H1 (cell line): ENCODE measurements around the gene GLYATL3. TPM values are rescaled to one million over a fixed set of nuclear protein-coding genes. Genes with fewer than 3 reads are reported as not detected.

Experiments used
- CTCF ChIA-PET: fragments of 300-600 bp; sonication (Branson Sonifier 250); formaldehyde crosslinking; loops from one replicate; lab custom pipeline; 2021; ENCODE audit not compliant: partially characterized antibody; lab: Charles Lee
- POLR2A ChIA-PET: fragments of 300-600 bp; sonication (Branson Sonifier 250); formaldehyde crosslinking; loops from one replicate; lab custom pipeline; 2021; ENCODE audit warnings: inconsistent platforms; ENCODE audit not compliant: partially characterized antibody; lab: Charles Lee
- DNase-seq, 2 experiments: peaks; one replicate each; pipeline versions ENCODE4 v3.0.0 to v3.0.0-alpha.2; 2010 to 2022; ENCODE audit warnings: low spot score in 2 of 2, low read depth in 1 of 2, mixed read lengths in 1 of 2
- FAIRE-seq: peaks from 2 replicates; lab custom pipeline; 2011; peaks lifted over from hg19 to GRCh38; lab: Jason Lieb, UNC
- H2AFZ ChIP-seq: 2 replicates; pipeline ENCODE4 v1.8.1; 2012; ENCODE audit warnings: low read length, inconsistent platforms
- H2AK5ac ChIP-seq: 2 replicates; pipeline ENCODE4 v1.6.1; 2013; ENCODE audit warnings: low read depth, low read length
- H2BK120ac ChIP-seq: replicated peaks from 2 replicates; pipeline ENCODE3; 2013; ENCODE audit warnings: low read depth, low read length, inconsistent platforms
- H2BK12ac ChIP-seq: 2 replicates; pipeline ENCODE4 v1.6.1; 2013; ENCODE audit warnings: low read depth, low read length
- H2BK15ac ChIP-seq: 2 replicates; pipeline ENCODE4 v1.6.1; 2013; ENCODE audit warnings: low read length
- H2BK20ac ChIP-seq: 2 replicates; pipeline ENCODE4 v1.6.1; 2013; ENCODE audit warnings: low read length
- H2BK5ac ChIP-seq: 2 replicates; pipeline ENCODE4 v1.6.1; 2013; ENCODE audit warnings: low read depth, low read length
- H3K14ac ChIP-seq: 2 replicates; pipeline ENCODE4 v1.6.1; 2013; ENCODE audit warnings: inconsistent platforms; ENCODE audit not compliant: insufficient read length
- H3K18ac ChIP-seq: 2 replicates; pipeline ENCODE4 v1.6.1; 2013; ENCODE audit warnings: low read length; ENCODE audit errors: extremely low read depth
- H3K23ac ChIP-seq: 2 replicates; pipeline ENCODE4 v1.6.1; 2013; ENCODE audit warnings: inconsistent platforms; ENCODE audit not compliant: insufficient read length
- H3K23me2 ChIP-seq: 2 replicates; pipeline ENCODE4 v1.6.1; 2013; ENCODE audit warnings: low read depth, low read length
- H3K27ac ChIP-seq: 2 replicates; pipeline ENCODE4 v1.6.1; 2011; ENCODE audit warnings: low read depth, low read length, inconsistent platforms
- H3K27me3 ChIP-seq, 4 experiments: replicated peaks in 1 of 4; 1 replicate in 1 of 4; 2 replicates in 3 of 4; pipeline versions ENCODE4 v1.6.1 to v1.8.1; 2011 to 2013; ENCODE audit warnings: low read length in 3 of 4, mild to moderate bottlenecking in 3 of 4, inconsistent platforms in 2 of 4, mixed read lengths in 2 of 4, moderate library complexity in 1 of 4; ENCODE audit not compliant: control insufficient read depth in 3 of 4, insufficient read depth in 3 of 4; ENCODE audit errors: extremely low read depth in 1 of 4
- H3K36me3 ChIP-seq, 4 experiments: 2 replicates each; pipeline versions ENCODE4 v1.6.1 to v1.8.1; 2011 to 2013; ENCODE audit warnings: mild to moderate bottlenecking in 4 of 4, low read length in 3 of 4, moderate library complexity in 2 of 4, control low read depth in 1 of 4, inconsistent platforms in 1 of 4; ENCODE audit not compliant: insufficient read depth in 4 of 4, control insufficient read depth in 2 of 4
- H3K4ac ChIP-seq: replicated peaks from 2 replicates; pipeline ENCODE3; 2013; ENCODE audit warnings: low read length, low read depth, mixed read lengths, inconsistent platforms; ENCODE audit not compliant: insufficient read length
- H3K4me1 ChIP-seq, 4 experiments: replicated peaks in 1 of 4; 1 replicate in 1 of 4; 2 replicates in 3 of 4; pipeline versions ENCODE4 v1.6.1 to v1.8.1; 2011 to 2013; ENCODE audit warnings: low read length in 3 of 4, inconsistent platforms in 2 of 4, mixed read lengths in 1 of 4; ENCODE audit not compliant: insufficient read depth in 4 of 4, control insufficient read depth in 3 of 4
- H3K4me2 ChIP-seq, 2 experiments: 2 replicates each; pipeline versions ENCODE4 v1.6.1 to v1.8.1; 2011 to 2013; ENCODE audit warnings: low read depth in 2 of 2, low read length in 2 of 2, control low read depth in 1 of 2, inconsistent platforms in 1 of 2, mild to moderate bottlenecking in 1 of 2; ENCODE audit not compliant: insufficient read depth in 1 of 2
- H3K4me3 ChIP-seq, 4 experiments: fragments of 200-600, 300-600 bp in 1 of 4; sonication (generic), shearing (Covaris generic), sonication (Bioruptor Twin) in 1 of 4; 2 replicates each; pipeline versions ENCODE4 v1.5.1 to v1.8.1; 2011 to 2016; ENCODE audit warnings: low read length in 4 of 4, low read depth in 3 of 4, control low read depth in 2 of 4, inconsistent platforms in 2 of 4, mild to moderate bottlenecking in 2 of 4, mixed read lengths in 1 of 4, moderate library complexity in 1 of 4; ENCODE audit not compliant: insufficient read depth in 2 of 4; ENCODE audit errors: extremely low read depth in 1 of 4
- H3K56ac ChIP-seq: replicated peaks from 2 replicates; pipeline ENCODE3; 2013; ENCODE audit warnings: low read depth, mild to moderate bottlenecking, mixed read lengths, low read length, inconsistent platforms; ENCODE audit not compliant: insufficient read length
- H3K79me1 ChIP-seq: 2 replicates; pipeline ENCODE4 v1.6.1; 2013; ENCODE audit warnings: low read depth, low read length, control low read depth
- H3K79me2 ChIP-seq, 2 experiments: 2 replicates each; pipeline versions ENCODE4 v1.6.1 to v1.8.1; 2012 to 2013; ENCODE audit warnings: low read length in 2 of 2, mild to moderate bottlenecking in 2 of 2, inconsistent platforms in 1 of 2; ENCODE audit not compliant: insufficient read depth in 2 of 2, control insufficient read depth in 1 of 2
- H3K9ac ChIP-seq, 4 experiments: replicated peaks in 1 of 4; 1 replicate in 1 of 4; 2 replicates in 3 of 4; pipeline versions ENCODE4 v1.6.1 to v1.8.1; 2011 to 2013; ENCODE audit warnings: low read depth in 3 of 4, low read length in 3 of 4, control low read depth in 2 of 4, mild to moderate bottlenecking in 2 of 4, moderate library complexity in 2 of 4, inconsistent platforms in 1 of 4; ENCODE audit errors: extremely low read depth in 1 of 4
- H3K9me3 ChIP-seq, 2 experiments: 2 replicates each; pipeline versions ENCODE4 v1.6.1 to v1.8.1; 2012 to 2013; ENCODE audit warnings: mild to moderate bottlenecking in 2 of 2, moderate library complexity in 2 of 2, control low read depth in 1 of 2, inconsistent platforms in 1 of 2, low read depth in 1 of 2, low read length in 1 of 2, mixed read lengths in 1 of 2; ENCODE audit not compliant: insufficient read depth in 2 of 2
- H4K20me1 ChIP-seq, 2 experiments: replicated peaks in 1 of 2; 2 replicates each; pipeline versions ENCODE3 to v1.8.1; 2011 to 2013; ENCODE audit warnings: inconsistent platforms in 2 of 2, low read length in 2 of 2, mild to moderate bottlenecking in 1 of 2; ENCODE audit not compliant: insufficient read depth in 2 of 2, control insufficient read depth in 1 of 2
- H4K5ac ChIP-seq: 2 replicates; pipeline ENCODE4 v1.6.1; 2013; ENCODE audit warnings: low read length, low read depth, mixed read lengths, inconsistent platforms; ENCODE audit not compliant: insufficient read length
- H4K8ac ChIP-seq: 2 replicates; pipeline ENCODE4 v1.8.0; 2013; ENCODE audit warnings: mild to moderate bottlenecking, moderate library complexity, low read length, inconsistent platforms; ENCODE audit not compliant: insufficient read depth; ENCODE audit errors: extremely low read depth
- H4K91ac ChIP-seq: replicated peaks from 2 replicates; pipeline ENCODE3; 2013; ENCODE audit warnings: low read length, mixed read lengths, inconsistent platforms; ENCODE audit not compliant: insufficient read length
- BCL11A ChIP-seq, 2 experiments: IDR thresholded peaks; one replicate each; pipeline ENCODE4 v1.6.1; 2011; ENCODE audit warnings: low read depth in 2 of 2, low read length in 2 of 2, mild to moderate bottlenecking in 2 of 2
- CHD1 ChIP-seq: IDR thresholded peaks from 2 replicates; pipeline ENCODE4 v1.6.1; 2012; ENCODE audit warnings: low read depth, low read length, improper control_type of control experiment
- GTF2F1 ChIP-seq: IDR thresholded peaks from 2 replicates; pipeline ENCODE4 v1.6.1; 2012; ENCODE audit warnings: low read depth, low read length, improper control_type of control experiment, borderline replicate concordance
- KDM1A ChIP-seq: fragments of 200-600, 300-600 bp; sonication (generic); IDR thresholded peaks from 2 replicates; pipeline ENCODE4 v1.7.1; 2016; ENCODE audit warnings: mild to moderate bottlenecking, low read length, borderline replicate concordance
- NANOG ChIP-seq: IDR thresholded peaks from 2 replicates; pipeline ENCODE4 v1.6.1; 2011; ENCODE audit warnings: low read length, low read depth, mild to moderate bottlenecking, inconsistent platforms; ENCODE audit not compliant: insufficient read depth, poor library complexity, severe bottlenecking
- POU5F1 ChIP-seq: IDR thresholded peaks from 2 replicates; pipeline ENCODE4 v1.6.1; 2011; ENCODE audit warnings: low read depth, mild to moderate bottlenecking, low read length, moderate library complexity
- RNF2 ChIP-seq: fragments of 200-900, 300-1000 bp; sonication (generic); IDR thresholded peaks from 2 replicates; pipeline ENCODE4 v1.7.1; 2016; ENCODE audit warnings: borderline replicate concordance, low read depth, mild to moderate bottlenecking, antibody characterized with exemption, low read length; ENCODE audit not compliant: poor library complexity, severe bottlenecking; ENCODE audit errors: missing control alignments
- SAP30 ChIP-seq: fragments of 300-600 bp; sonication (generic); IDR thresholded peaks from 2 replicates; pipeline ENCODE4 v1.7.1; 2012; ENCODE audit warnings: low read length, moderate library complexity, mild to moderate bottlenecking, inconsistent platforms; ENCODE audit not compliant: insufficient read depth, insufficient replicate concordance
- SIX5 ChIP-seq: IDR thresholded peaks from 2 replicates; pipeline ENCODE4 v1.6.1; 2011; ENCODE audit warnings: mild to moderate bottlenecking, low read depth, low read length
- TCF12 ChIP-seq: IDR thresholded peaks from 2 replicates; pipeline ENCODE4 v1.6.1; 2011; ENCODE audit warnings: low read depth, mild to moderate bottlenecking, low read length
- TEAD4 ChIP-seq: IDR thresholded peaks from 2 replicates; pipeline ENCODE4 v1.6.1; 2012; ENCODE audit warnings: low read depth, low read length, inconsistent platforms, mixed read lengths
- WGBS, 2 experiments: shearing (Covaris generic) in 1 of 2; methylation state at CpG; one replicate each; pipeline versions ENCODE4 v1.1.6 to v1.1.7; 2013 to 2015; ENCODE audit warnings: low lambda C conversion rate in 2 of 2, mixed read lengths in 2 of 2, inconsistent platforms in 1 of 2, low coverage in 1 of 2, missing lambda C conversion rate in 1 of 2; ENCODE audit not compliant: insufficient replicate concordance in 2 of 2, insufficient coverage in 1 of 2, insufficient read length in 1 of 2; ENCODE audit errors: extremely low coverage in 1 of 2, missing lambda C conversion rate in 1 of 2; 5-methylcytosine and 5-hydroxymethylcytosine counted together
- polyA plus RNA-seq, 7 experiments: library from polyadenylated mRNA; depleted of rRNA in 3 of 7; stranded (reverse) in 5 of 7; unstranded in 2 of 7; fragments of >200 nt in 5 of 7; fragments of 200-250 nt in 2 of 7; gene quantifications; 1 replicate in 5 of 7; 2 replicates in 1 of 7; 4 replicates in 1 of 7; pipeline versions ENCODE4 v1.2.1 to v1.2.3, GENCODE V29; 2011 to 2013; ENCODE audit warnings: missing spikeins in 2 of 7, mixed read lengths in 2 of 7
- total RNA-seq: library from RNA; stranded (reverse); fragmentation: NEBNext Ultra II Directional; extraction: Animal tissue kit (Norgen Biotek cat#: 25700); gene quantifications from 2 replicates; pipeline ENCODE4 v1.2.1, GENCODE V29; 2021
- TF ChIP-seq, protein P1 (sequence below): IDR thresholded peaks from 2 replicates; pipeline ENCODE4 v1.6.1; 2012; ENCODE audit warnings: inconsistent platforms

Gene GLYATL3
- total and polyA plus RNA-seq, 2 of the 8 experiments (the other 6 are each of a cell fraction or from before 2014, with no cell fraction given): not detected

DNA sequence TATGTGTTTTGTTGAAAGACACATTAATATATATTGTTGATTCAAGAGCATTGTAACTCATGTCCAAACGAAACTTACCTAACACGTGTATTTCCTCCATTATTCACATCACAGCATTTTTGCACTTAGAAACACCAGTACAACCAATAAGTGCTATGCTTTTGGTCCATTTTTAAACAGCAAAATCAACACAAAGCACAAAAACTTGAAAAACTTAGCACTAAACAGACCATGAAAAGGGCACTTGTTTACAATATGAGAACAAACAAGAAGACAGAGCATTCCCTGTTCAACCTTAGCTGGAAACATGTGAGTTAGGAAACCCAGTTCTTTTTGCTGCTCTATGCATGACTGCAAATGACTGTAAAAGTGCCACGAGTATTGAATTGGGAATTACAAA lies 9.6 kb downstream of the GLYATL3 start:
- Histone ChIP-seq H2AK5ac (no peak overlapping the region), H2AFZ (no peak overlapping the region)
- TF ChIP-seq RNF2: no peak
- no peak for TF ChIP-seq CHD1
- TF ChIP-seq, protein P1, sequence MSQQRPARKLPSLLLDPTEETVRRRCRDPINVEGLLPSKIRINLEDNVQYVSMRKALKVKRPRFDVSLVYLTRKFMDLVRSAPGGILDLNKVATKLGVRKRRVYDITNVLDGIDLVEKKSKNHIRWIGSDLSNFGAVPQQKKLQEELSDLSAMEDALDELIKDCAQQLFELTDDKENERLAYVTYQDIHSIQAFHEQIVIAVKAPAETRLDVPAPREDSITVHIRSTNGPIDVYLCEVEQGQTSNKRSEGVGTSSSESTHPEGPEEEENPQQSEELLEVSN: no peak
- TF ChIP-seq SAP30: no peak
- no peak for TF ChIP-seq TEAD4
- TF ChIP-seq POU5F1: no peak
- no peak for TF ChIP-seq GTF2F1
- TF ChIP-seq NANOG: no peak
- TF ChIP-seq TCF12: no peak
- TF ChIP-seq SIX5: no peak
- TF ChIP-seq BCL11A (IDR thresholded peaks at IDR 0.05; ENCODE audit: low read depth in 2 of 2, low read length in 2 of 2): no peak
- TF ChIP-seq KDM1A: no peak
- TF ChIP-seq, all 59 proteins: peak for 0
- Histone ChIP-seq H4K8ac (no peak overlapping the region), H3K79me1 (no peaks in the 10 kb centered on the region), H2BK5ac (no peak overlapping the region), H3K14ac (no peak overlapping the region), H3K79me2 (no peaks in the 10 kb centered on the region), H2BK120ac (no peak overlapping the region), H4K20me1 (no peaks in the 10 kb centered on the region), H2BK15ac (no peak overlapping the region), H3K4me3 (no peak overlapping the region), H3K23me2 (no peaks in the 10 kb centered on the region), H3K36me3 (no peaks in the 10 kb centered on the region), H3K4me2 (no peak overlapping the region), H2BK12ac (no peak overlapping the region), H3K4ac (no peak overlapping the region), H4K91ac (no peak overlapping the region), H3K56ac (no peak overlapping the region), H4K5ac (no peak overlapping the region), H3K4me1 (peaks cover 0 to 2% (median under 1%) of the 10 kb centered on the region in 4 experiments; a peak in 2 of 7 replicates), H3K18ac (no peak overlapping the region), H3K9me3 (peaks cover 2 to 5% of the 10 kb centered on the region in 2 experiments), H3K23ac (no peak overlapping the region), H3K9ac (no peak overlapping the region), H3K27me3 (no peaks in the 10 kb centered on the region), H2BK20ac (no peak overlapping the region), H3K27ac (no peak overlapping the region)
- ChIA-PET POLR2A (no interaction called here), CTCF (no interaction called here)
- DNase-seq (no peak), FAIRE-seq (no peak)
- 90% methylated on average over 3 of the region's 3 CpGs; no CpG with 5 or more reads in 1 of the 2 experiments for WGBS, 2 experiments
